OCI-LY3 (cell line): Measurements from ENCODE around the gene POLL.

ENCODE experiments used
- H2AFZ ChIP-seq: fragments of 200-600, 300-600 bp; shearing (Covaris generic); 2 replicates; pipeline ENCODE4 v1.6.0; 2014; ENCODE audit warnings: antibody characterized with exemption, low read depth, low read length
- H3K27ac ChIP-seq: fragments of 200-600, 300-600 bp; sonication (generic); 2 replicates; pipeline ENCODE4 v1.5.1; 2014; ENCODE audit warnings: mild to moderate bottlenecking, low read length, moderate library complexity, mixed read lengths
- H3K27me3 ChIP-seq: fragments of 200-600, 300-600 bp; sonication (generic); 2 replicates; pipeline ENCODE4 v1.6.1; 2014; ENCODE audit warnings: low read depth, low read length, mixed read lengths
- H3K36me3 ChIP-seq: fragments of 200-600, 300-600 bp; sonication (generic); replicated peaks from 2 replicates; pipeline ENCODE3; 2014; ENCODE audit warnings: low read depth, low read length, mixed read lengths
- H3K4me1 ChIP-seq: fragments of 300-600, 200-600 bp; sonication (generic); 2 replicates; pipeline ENCODE4 v1.6.1; 2014; ENCODE audit warnings: low read length, mixed read lengths
- H3K4me2 ChIP-seq: fragments of 200-600, 300-600 bp; sonication (generic); 2 replicates; pipeline ENCODE4 v1.6.1; 2014; ENCODE audit warnings: low read length, mixed read lengths
- H3K4me3 ChIP-seq: fragments of 300-600, 200-600 bp; sonication (generic); 2 replicates; pipeline ENCODE4 v1.5.1; 2014; ENCODE audit warnings: antibody characterized with exemption, mild to moderate bottlenecking, low read length, moderate library complexity
- H3K79me2 ChIP-seq: fragments of 300-600, 200-600 bp; shearing (Covaris generic); 2 replicates; pipeline ENCODE4 v1.6.1; 2014; ENCODE audit warnings: mild to moderate bottlenecking, low read length, mixed read lengths
- H3K9ac ChIP-seq: fragments of 300-600, 200-600 bp; shearing (Covaris generic); 2 replicates; pipeline ENCODE4 v1.6.0; 2014; ENCODE audit warnings: mild to moderate bottlenecking, low read length, moderate library complexity
- H3K9me3 ChIP-seq: fragments of 200-600, 300-600 bp; shearing (Covaris generic); 2 replicates; pipeline ENCODE4 v1.6.1; 2014; ENCODE audit warnings: low read length, mixed read lengths; ENCODE audit not compliant: insufficient read depth
- H4K20me1 ChIP-seq: fragments of 200-600, 300-600 bp; sonication (generic); 2 replicates; pipeline ENCODE4 v1.6.1; 2016; ENCODE audit warnings: low read length, mixed read lengths; ENCODE audit not compliant: insufficient read depth
- EZH2phosphoT487 ChIP-seq: fragments of 200-600 bp; shearing (Covaris generic); IDR thresholded peaks from 2 replicates; pipeline ENCODE4 v1.6.1; 2018; ENCODE audit warnings: antibody characterized with exemption, mixed run types, low read depth
- TF ChIP-seq, protein P1 (sequence below): fragments of 200-600, 300-600 bp; sonication (generic); IDR thresholded peaks from 2 replicates; pipeline ENCODE4 v1.5.1; 2014; ENCODE audit warnings: antibody characterized with exemption, low read length, low read depth

POLL gene

DNA sequence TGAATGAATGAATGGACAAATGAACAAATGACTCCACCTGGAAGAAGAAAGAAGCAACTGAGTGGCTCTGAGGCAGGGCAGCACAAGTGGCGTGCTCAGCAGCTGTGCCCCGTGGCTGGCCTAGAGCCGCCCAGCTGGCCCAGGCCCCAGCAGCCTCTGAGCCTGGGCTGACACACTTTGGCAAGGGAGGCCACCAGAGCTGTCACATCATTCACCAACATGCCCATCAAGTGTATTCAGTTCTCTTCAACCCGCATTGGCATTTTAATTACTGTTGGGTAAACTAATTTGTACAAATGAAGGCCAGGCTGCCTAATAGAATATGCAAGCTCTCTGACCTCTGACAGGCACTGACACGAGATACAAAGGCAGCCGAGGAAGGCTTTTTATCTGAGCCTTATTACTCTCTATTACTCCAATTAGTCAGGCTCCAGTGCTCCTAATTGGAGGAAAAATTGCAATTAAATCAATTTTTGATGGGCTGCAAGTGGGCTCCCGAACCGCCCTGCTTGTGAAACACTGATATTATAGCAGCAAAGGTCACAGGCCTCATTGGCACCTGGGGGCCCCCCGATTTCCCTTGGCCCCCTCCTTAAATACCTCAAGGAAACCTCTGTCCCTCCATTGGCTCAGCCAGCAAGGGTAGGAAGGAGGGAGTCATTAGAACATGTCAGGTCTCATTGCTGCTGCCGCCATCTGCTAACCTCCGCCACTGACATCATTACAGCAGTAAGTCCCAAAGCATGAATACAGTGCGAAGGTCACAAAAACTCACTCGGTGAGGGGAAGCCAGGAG, 42.0 kb upstream of the POLL start:
- Histone ChIP-seq H3K4me3 (no peak overlapping the region), H3K4me1 (no peaks in the 10 kb centered on the region), H3K4me2 (no peak overlapping the region), H3K79me2 (no peaks in the 10 kb centered on the region), H3K9me3 (no peaks in the 10 kb centered on the region), H3K9ac (no peak overlapping the region), H4K20me1 (no peaks in the 10 kb centered on the region; the same call in 1 of the 2 replicates), H3K27ac (no peak overlapping the region), H3K36me3 (no peaks in the 10 kb centered on the region), H2AFZ (no peak overlapping the region), H3K27me3 (no peaks in the 10 kb centered on the region)
- no peak for TF ChIP-seq EZH2phosphoT487
- TF ChIP-seq, protein P1, sequence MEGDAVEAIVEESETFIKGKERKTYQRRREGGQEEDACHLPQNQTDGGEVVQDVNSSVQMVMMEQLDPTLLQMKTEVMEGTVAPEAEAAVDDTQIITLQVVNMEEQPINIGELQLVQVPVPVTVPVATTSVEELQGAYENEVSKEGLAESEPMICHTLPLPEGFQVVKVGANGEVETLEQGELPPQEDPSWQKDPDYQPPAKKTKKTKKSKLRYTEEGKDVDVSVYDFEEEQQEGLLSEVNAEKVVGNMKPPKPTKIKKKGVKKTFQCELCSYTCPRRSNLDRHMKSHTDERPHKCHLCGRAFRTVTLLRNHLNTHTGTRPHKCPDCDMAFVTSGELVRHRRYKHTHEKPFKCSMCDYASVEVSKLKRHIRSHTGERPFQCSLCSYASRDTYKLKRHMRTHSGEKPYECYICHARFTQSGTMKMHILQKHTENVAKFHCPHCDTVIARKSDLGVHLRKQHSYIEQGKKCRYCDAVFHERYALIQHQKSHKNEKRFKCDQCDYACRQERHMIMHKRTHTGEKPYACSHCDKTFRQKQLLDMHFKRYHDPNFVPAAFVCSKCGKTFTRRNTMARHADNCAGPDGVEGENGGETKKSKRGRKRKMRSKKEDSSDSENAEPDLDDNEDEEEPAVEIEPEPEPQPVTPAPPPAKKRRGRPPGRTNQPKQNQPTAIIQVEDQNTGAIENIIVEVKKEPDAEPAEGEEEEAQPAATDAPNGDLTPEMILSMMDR, result no peak

DNA sequence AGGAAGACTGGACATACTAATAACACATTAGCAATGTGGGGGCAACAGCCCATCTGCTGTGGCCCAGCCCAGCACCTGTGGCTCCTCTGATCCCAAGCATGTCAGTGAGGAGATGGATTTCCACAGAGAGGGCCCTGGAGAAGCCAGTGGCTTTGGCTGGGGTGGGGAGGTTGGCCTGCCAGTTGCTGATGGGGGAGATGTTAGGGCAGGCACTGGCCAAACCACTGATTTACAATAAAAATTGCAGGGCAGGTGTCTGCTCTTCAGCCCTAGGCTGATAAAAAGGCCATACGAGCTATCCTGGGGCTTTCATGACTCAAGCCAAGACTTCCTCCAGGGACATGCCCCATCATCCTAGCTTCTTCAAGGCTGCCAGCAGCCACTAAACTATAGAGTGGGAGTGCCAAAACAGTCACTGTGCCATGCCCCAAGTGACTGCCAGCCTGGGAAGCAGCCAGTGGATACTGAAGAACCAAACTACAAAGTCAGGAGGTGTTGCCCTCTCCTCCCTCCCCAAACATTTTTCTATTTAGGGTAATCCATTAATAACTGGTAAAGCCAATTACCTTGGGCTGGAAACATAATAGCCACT, 37.9 kb upstream of the POLL start:
- H3K36me3 ChIP-seq, result peaks cover 8% of the 10 kb centered on the region
- no peaks in the 10 kb centered on the region for H3K79me2 ChIP-seq
- H3K4me3 ChIP-seq, result no peak overlapping the region
- no peak overlapping the region for H2AFZ ChIP-seq
- TF ChIP-seq EZH2phosphoT487, result no peak
- TF ChIP-seq, protein P1, result no peak
- no peaks in the 10 kb centered on the region for H3K4me1 ChIP-seq
- H3K27me3 ChIP-seq, result no peaks in the 10 kb centered on the region
- H3K9ac ChIP-seq, result no peak overlapping the region
- H3K4me2 ChIP-seq, result no peak overlapping the region
- H4K20me1 ChIP-seq, result no peaks in the 10 kb centered on the region
- H3K9me3 ChIP-seq, result no peaks in the 10 kb centered on the region
- H3K27ac ChIP-seq, result no peak overlapping the region

DNA sequence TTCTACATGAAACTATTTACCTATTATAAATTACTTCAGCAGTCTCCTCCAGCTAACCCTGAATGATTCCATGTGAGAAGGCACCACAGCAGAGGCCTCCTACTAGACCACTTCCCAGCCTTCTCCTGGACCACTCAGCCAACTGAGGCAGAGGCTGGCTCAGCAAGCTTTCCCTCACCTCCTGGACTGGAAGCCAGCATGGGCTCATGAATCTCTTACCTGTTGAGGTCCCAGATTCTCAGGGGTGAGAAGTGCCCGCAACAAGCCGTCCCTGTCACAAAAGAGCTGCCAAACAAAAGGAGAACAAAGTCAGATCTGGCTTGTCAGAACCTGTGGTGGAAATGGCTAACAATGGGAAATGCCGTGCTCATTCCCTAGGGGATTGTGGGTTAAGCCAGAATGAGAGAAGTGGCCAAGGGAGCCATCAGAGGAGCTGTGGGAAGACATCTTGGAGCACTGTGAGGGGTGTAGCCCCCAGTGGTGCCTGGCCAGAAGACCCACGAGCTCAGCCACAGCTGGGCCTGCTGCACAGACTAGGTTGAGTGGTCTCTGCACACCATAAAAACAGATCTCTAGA, 36.6 kb upstream of the POLL start:
- TF ChIP-seq EZH2phosphoT487, result no peak
- TF ChIP-seq, protein P1, result no peak
- H3K27ac ChIP-seq, result no peak overlapping the region
- H3K27me3 ChIP-seq, result no peaks in the 10 kb centered on the region
- H3K4me2 ChIP-seq, result no peak overlapping the region
- no peaks in the 10 kb centered on the region for H3K4me1 ChIP-seq
- H3K9me3 ChIP-seq, result no peaks in the 10 kb centered on the region
- H3K36me3 ChIP-seq, result peaks cover 8% of the 10 kb centered on the region
- no peaks in the 10 kb centered on the region for H4K20me1 ChIP-seq
- no peak overlapping the region for H3K4me3 ChIP-seq
- no peak overlapping the region for H3K9ac ChIP-seq
- no peaks in the 10 kb centered on the region for H3K79me2 ChIP-seq
- no peak overlapping the region for H2AFZ ChIP-seq

DNA sequence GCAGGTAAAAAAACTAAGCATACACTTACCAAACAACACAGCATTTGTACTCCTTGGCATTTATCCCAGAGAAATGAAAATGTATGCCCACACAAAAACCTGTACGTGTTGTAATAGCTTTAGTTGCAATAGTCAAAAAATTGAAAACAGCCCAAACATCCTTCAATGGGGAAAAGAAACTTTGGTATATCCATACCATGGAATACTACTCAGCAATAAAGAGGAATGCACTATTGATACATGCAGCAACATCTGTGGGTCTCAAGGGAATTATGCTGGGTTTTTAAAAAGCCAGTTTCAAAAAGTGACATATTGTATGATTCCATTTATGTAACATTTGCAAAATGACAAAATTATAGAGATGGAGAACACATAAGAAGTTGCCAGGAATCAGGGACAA, 35.5 kb upstream of the POLL start:
- Histone ChIP-seq H2AFZ (no peak overlapping the region), H3K4me1 (peaks cover 5% of the 10 kb centered on the region), H3K36me3 (peaks cover 8% of the 10 kb centered on the region), H3K4me2 (no peak overlapping the region), H3K79me2 (no peaks in the 10 kb centered on the region), H3K9me3 (no peaks in the 10 kb centered on the region), H3K9ac (no peak overlapping the region), H3K4me3 (no peak overlapping the region), H3K27me3 (no peaks in the 10 kb centered on the region), H3K27ac (no peak overlapping the region), H4K20me1 (no peaks in the 10 kb centered on the region)
- TF ChIP-seq, protein P1, result no peak
- TF ChIP-seq EZH2phosphoT487, result no peak
